GM19193 (cell line): ENCODE data around the gene AKAP6.

Experiments
- POLR2A ChIP-seq: IDR thresholded peaks from 4 replicates; pipeline ENCODE4 v1.6.1; 2011; ENCODE audit not compliant: insufficient read depth, insufficient read length; ENCODE audit errors: extremely low read depth

AKAP6 gene

GRCh38 chr14:32731249-32731648 lies 402.2 kb downstream of the AKAP6 start:
- TF ChIP-seq POLR2A: no peak

GRCh38 chr14:32733015-32733414 lies 403.9 kb downstream of the AKAP6 start:
- no peak for TF ChIP-seq POLR2A

- TF ChIP-seq POLR2A: no peak
Observed at GRCh38 chr14:32734261-32734660, 405.2 kb downstream of the AKAP6 start.

GRCh38 chr14:32737621-32738020 lies 408.5 kb downstream of the AKAP6 start:
- TF ChIP-seq POLR2A: no peak

GRCh38 chr14:32738206-32738871 lies 409.2 kb downstream of the AKAP6 start:
- no peak for TF ChIP-seq POLR2A

GRCh38 chr14:32744811-32745445 lies 415.8 kb downstream of the AKAP6 start:
- no peak for TF ChIP-seq POLR2A

GRCh38 chr14:32754209-32754608 lies 425.1 kb downstream of the AKAP6 start:
- TF ChIP-seq POLR2A: no peak

GRCh38 chr14:32756173-32756572 lies 427.1 kb downstream of the AKAP6 start:
- no peak for TF ChIP-seq POLR2A

- no peak for TF ChIP-seq POLR2A
Observed at GRCh38 chr14:32756775-32757174, 427.7 kb downstream of the AKAP6 start.

GRCh38 chr14:32757568-32757967 lies 428.5 kb downstream of the AKAP6 start:
- no peak for TF ChIP-seq POLR2A

- TF ChIP-seq POLR2A: no peak
Observed at GRCh38 chr14:32761381-32761968, 432.4 kb downstream of the AKAP6 start.

- TF ChIP-seq POLR2A: no peak
Observed at GRCh38 chr14:32762886-32763285, 433.8 kb downstream of the AKAP6 start.

GRCh38 chr14:32763673-32764072 lies 434.6 kb downstream of the AKAP6 start:
- TF ChIP-seq POLR2A: no peak

- TF ChIP-seq POLR2A: no peak
Observed at GRCh38 chr14:32764131-32764530, 435.0 kb downstream of the AKAP6 start.

GRCh38 chr14:32770422-32770821 lies 441.3 kb downstream of the AKAP6 start:
- no peak for TF ChIP-seq POLR2A

- no peak for TF ChIP-seq POLR2A
Observed at GRCh38 chr14:32774214-32774613, 445.1 kb downstream of the AKAP6 start.
